Natural killer cell (primary cell): ENCODE results near the gene MYO19. TPM values are rescaled to one million over a fixed set of nuclear protein-coding genes. Genes with fewer than 3 reads are reported as not detected.

Experiments
- ATAC-seq, 3 donors: fragments of 150-1000 bp in 2 of 3; fragments of 200-7000 bp in 1 of 3; cut with Tn5 transposase; 1 replicate in 1 of 3; 2 replicates in 2 of 3; pipeline ENCODE4 v1.10.0; 2021; ENCODE audit warnings: mild to moderate bottlenecking in 2 of 3, moderate library complexity in 2 of 3
- DNase-seq, 2 donors: peaks; one replicate each; pipeline versions ENCODE4 v3.0.0 to v3.0.0-alpha.2; 2013 to 2021; ENCODE audit warnings: mixed read lengths in 1 of 2
- H3K27ac ChIP-seq: one replicate; pipeline ENCODE4 v1.5.1; 2013; ENCODE audit warnings: mild to moderate bottlenecking, low read length
- H3K27me3 ChIP-seq: one replicate; pipeline ENCODE4 v1.6.1; 2013; ENCODE audit warnings: low read length; ENCODE audit not compliant: control insufficient read depth, insufficient read depth
- H3K36me3 ChIP-seq: one replicate; pipeline ENCODE4 v1.6.1; 2013; ENCODE audit warnings: low read length; ENCODE audit not compliant: control insufficient read depth, insufficient read depth
- H3K4me1 ChIP-seq: one replicate; pipeline ENCODE4 v1.6.1; 2013; ENCODE audit warnings: low read length; ENCODE audit not compliant: control insufficient read depth, insufficient read depth
- H3K4me3 ChIP-seq: one replicate; pipeline ENCODE4 v1.5.1; 2013; ENCODE audit warnings: low read length
- H3K9me3 ChIP-seq: one replicate; pipeline ENCODE4 v1.6.1; 2013; ENCODE audit warnings: low read length; ENCODE audit not compliant: control insufficient read depth, insufficient read depth
- H3K27ac Mint-ChIP-seq, 2 donors: one replicate each; pipeline ENCODE4 v1.8.0; 2022; ENCODE audit warnings: mild to moderate bottlenecking in 2 of 2, mixed read lengths in 2 of 2, moderate library complexity in 1 of 2
- H3K27me3 Mint-ChIP-seq, 2 donors: one replicate each; pipeline ENCODE4 v1.8.0; 2022; ENCODE audit warnings: low read depth in 2 of 2, mixed read lengths in 2 of 2
- H3K36me3 Mint-ChIP-seq: one replicate; pipeline ENCODE4 v1.8.0; 2022; ENCODE audit warnings: mixed read lengths
- H3K4me1 Mint-ChIP-seq, 2 donors: one replicate each; pipeline ENCODE4 v1.8.0; 2022; ENCODE audit warnings: mixed read lengths in 2 of 2
- H3K4me3 Mint-ChIP-seq: one replicate; pipeline ENCODE4 v1.8.0; 2022; ENCODE audit warnings: mild to moderate bottlenecking, moderate library complexity, mixed read lengths
- H3K9me3 Mint-ChIP-seq, 2 donors: one replicate each; pipeline ENCODE4 v1.8.0; 2022; ENCODE audit warnings: mixed read lengths in 2 of 2
- CTCF ChIP-seq: fragments of 200-600 bp; IDR thresholded peaks from one replicate; pipeline ENCODE4 v1.8.0; 2022; ENCODE audit warnings: antibody characterized with exemption
- WGBS: methylation state at CpG from one replicate; pipeline ENCODE4 v1.1.7; 2013; ENCODE audit warnings: missing lambda C conversion rate; ENCODE audit not compliant: insufficient coverage; 5-methylcytosine and 5-hydroxymethylcytosine counted together
- intact Hi-C: fragments of 100-400 bp; cut with micrococcal nuclease; formaldehyde crosslinking; loops from one replicate; pipeline ENCODE4 v1.14.2; 2022
- total RNA-seq, 4 donors: library from RNA; stranded (reverse); fragments of 120-200 nt in 1 of 4; gene quantifications; one replicate each; pipeline versions ENCODE4 v1.2.3 to v1.2.4, GENCODE V29; 2013 to 2022

Gene MYO19
- total RNA-seq, 3 donors from 2014 or later (not counting 1 experiment from before 2014, with no cell fraction given) = 84.2 to 119 (median 104) TPM

GRCh38 chr17:36507266-36507665, 27.4 kb downstream of the MYO19 start:
- Mint-ChIP-seq H3K4me1 (peaks cover 0 to 4% of the 10 kb centered on the region in 2 donors), H3K4me3 (no peak overlapping the region), H3K27ac (no peak overlapping the region), H3K9me3 (no peaks in the 10 kb centered on the region), H3K36me3 (no peaks in the 10 kb centered on the region), H3K27me3 (no peaks in the 10 kb centered on the region)
- DNase-seq = no peak
- H3K27me3 ChIP-seq = no peaks in the 10 kb centered on the region
- no peak for ATAC-seq
- H3K36me3 ChIP-seq = peaks cover 17% of the 10 kb centered on the region
- TF ChIP-seq CTCF = no peak
- no peak overlapping the region for H3K4me3 ChIP-seq
- no peaks in the 10 kb centered on the region for H3K4me1 ChIP-seq
- intact Hi-C loops = no loop called here
- H3K9me3 ChIP-seq = no peaks in the 10 kb centered on the region
- WGBS = 100% methylated on average over 2 of the region's 6 CpGs
- no peak overlapping the region for H3K27ac ChIP-seq

DNA sequence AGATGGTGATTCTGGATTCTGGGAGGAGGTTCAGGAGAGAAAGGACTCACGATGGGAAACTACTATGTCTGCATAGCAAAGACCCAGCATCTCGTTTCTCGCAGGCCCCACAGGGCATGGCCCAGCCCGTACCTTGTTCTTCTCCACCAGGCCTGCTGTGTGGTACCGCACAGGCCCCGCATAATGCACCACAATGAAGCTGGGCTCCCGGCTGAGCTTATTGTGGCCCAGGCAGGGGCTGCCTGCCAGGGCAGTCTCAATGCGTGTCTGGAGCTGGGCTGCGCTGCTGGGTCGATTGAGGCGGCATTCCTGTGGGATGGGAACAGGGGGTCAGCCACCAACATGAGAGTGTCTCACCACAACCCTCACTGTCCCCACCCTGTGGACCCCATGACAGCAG, 27.8 kb downstream of the MYO19 start:
- Mint-ChIP-seq H3K9me3 (no peaks in the 10 kb centered on the region), H3K27me3 (no peaks in the 10 kb centered on the region), H3K27ac (no peak overlapping the region), H3K36me3 (no peaks in the 10 kb centered on the region), H3K4me1 (peaks cover 0 to 4% of the 10 kb centered on the region in 2 donors), H3K4me3 (no peak overlapping the region)
- 97% methylated on average over 11 of the region's 11 CpGs for WGBS
- DNase-seq (no peak), ATAC-seq (no peak)
- TF ChIP-seq CTCF = no peak
- Histone ChIP-seq H3K4me1 (no peaks in the 10 kb centered on the region), H3K36me3 (peaks cover 17% of the 10 kb centered on the region), H3K27me3 (no peaks in the 10 kb centered on the region), H3K27ac (no peak overlapping the region), H3K9me3 (no peaks in the 10 kb centered on the region), H3K4me3 (no peak overlapping the region)
- intact Hi-C loops = no loop called here

DNA sequence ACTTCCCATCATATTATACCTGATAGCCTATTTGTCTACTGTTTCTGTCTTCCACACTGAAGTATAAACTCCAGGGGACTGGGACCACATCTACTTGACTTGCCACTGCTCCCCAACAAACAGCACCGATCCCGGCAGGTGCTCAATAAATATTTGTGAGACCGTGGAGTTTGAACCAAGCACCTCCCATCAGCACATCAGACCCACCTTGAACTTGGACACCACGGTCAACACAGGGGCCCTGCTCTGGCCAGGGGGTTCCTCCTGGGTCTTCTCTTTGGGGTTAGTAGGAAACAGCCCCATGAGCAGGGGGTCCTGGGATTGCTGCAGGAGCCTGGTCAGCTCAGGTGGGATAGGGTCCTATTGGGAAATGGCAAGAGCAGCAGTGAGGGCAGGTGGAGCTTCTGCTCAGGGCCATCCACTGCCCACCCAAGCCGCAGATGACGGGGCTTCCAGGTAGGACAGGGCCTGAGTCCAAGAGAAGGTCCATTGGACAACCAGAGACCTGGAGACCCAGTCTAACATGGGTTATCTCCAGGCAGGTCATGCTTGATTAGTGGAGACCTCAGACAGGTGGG, 28.3 kb downstream of the MYO19 start:
- H3K4me1 Mint-ChIP-seq = peaks cover 0 to 4% of the 10 kb centered on the region in 2 donors
- H3K9me3 Mint-ChIP-seq = no peaks in the 10 kb centered on the region
- no peaks in the 10 kb centered on the region for H3K36me3 Mint-ChIP-seq
- no peak overlapping the region for H3K27ac Mint-ChIP-seq
- Histone ChIP-seq H3K36me3 (peaks cover 17% of the 10 kb centered on the region), H3K27ac (no peak overlapping the region), H3K9me3 (no peaks in the 10 kb centered on the region), H3K27me3 (no peaks in the 10 kb centered on the region), H3K4me1 (no peaks in the 10 kb centered on the region), H3K4me3 (no peak overlapping the region)
- 90% methylated on average over 6 of the region's 6 CpGs for WGBS
- ATAC-seq (no peak), DNase-seq (no peak)
- intact Hi-C loops = no loop called here
- no peak overlapping the region for H3K4me3 Mint-ChIP-seq
- TF ChIP-seq CTCF = no peak
- H3K27me3 Mint-ChIP-seq = no peaks in the 10 kb centered on the region

DNA sequence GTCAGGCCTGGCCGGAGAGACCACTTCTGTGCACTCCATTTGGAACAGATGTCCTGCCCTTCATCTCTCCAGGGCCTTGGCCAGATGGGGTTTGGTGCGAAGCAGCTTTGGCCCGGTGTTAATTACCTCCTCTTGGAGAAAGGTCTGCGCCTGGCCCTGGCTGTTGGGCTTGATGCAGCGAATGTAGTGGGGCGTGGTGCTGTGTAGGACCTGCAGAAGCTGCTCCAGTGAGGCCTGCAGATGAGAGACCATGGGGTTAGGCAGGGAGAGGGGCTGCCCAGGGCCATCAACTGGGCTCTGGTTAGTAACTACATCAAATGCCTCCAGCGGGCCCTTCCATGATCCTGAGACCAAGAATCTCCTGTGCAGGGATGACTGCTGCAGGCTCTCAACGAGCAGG, 29.5 kb downstream of the MYO19 start:
- no peaks in the 10 kb centered on the region for H3K4me1 ChIP-seq
- peaks cover 17% of the 10 kb centered on the region for H3K36me3 ChIP-seq
- H3K4me3 ChIP-seq = no peak overlapping the region
- Mint-ChIP-seq H3K4me1 (peaks cover 0 to 4% of the 10 kb centered on the region in 2 donors), H3K9me3 (no peaks in the 10 kb centered on the region), H3K27me3 (no peaks in the 10 kb centered on the region), H3K4me3 (no peak overlapping the region), H3K27ac (no peak overlapping the region), H3K36me3 (no peaks in the 10 kb centered on the region)
- no peaks in the 10 kb centered on the region for H3K9me3 ChIP-seq
- TF ChIP-seq CTCF = no peak
- ATAC-seq (no peak), DNase-seq (no peak)
- WGBS = 97% methylated on average over 8 of the region's 8 CpGs
- H3K27ac ChIP-seq = no peak overlapping the region
- intact Hi-C loops = no loop called here
- no peaks in the 10 kb centered on the region for H3K27me3 ChIP-seq
